ENCODE results near the gene ZNF326. TPM values are rescaled to one million over a fixed set of nuclear protein-coding genes. Genes with fewer than 3 reads are reported as not detected.
"Not testable (repeated sequence)": the region's sequence is repeated elsewhere in the genome, so short reads cannot be mapped to it uniquely, and the experiment has no call there.

ZNF326 gene
- total RNA-seq, 8 experiments from 2014 or later = 18.6 to 45.4 (median 32.4) TPM

GRCh38 chr1:90023691-90024090 is 28.8 kb downstream of the ZNF326 start:
- in situ Hi-C loops (cut with MboI; ENCODE audit: low pct_unique_long_range_greater_than_20kb in 2 of 9, low sequenced_read_pairs in 9 of 9, unreplicated experiment in 9 of 9) = no loop called here
- Histone ChIP-seq H3K4me1 (replicated peaks in 1 of 2) (no peaks in the 10 kb centered on the region), H3K27ac (no peak overlapping the region), H3K4me3 (no peak overlapping the region)
- ATAC-seq (replicated peaks in 6 of 8) = no peak
- 80 to 100% (median 100%) methylated on average over 1 of the region's 1 CpG; no CpG with 5 or more reads in 3 of the 10 experiments for WGBS, 10 experiments

GRCh38 chr1:90027281-90027680 is 32.4 kb downstream of the ZNF326 start:
- WGBS, 10 experiments = 60 to 100% (median 90%) methylated on average over 1 of the region's 1 CpG; no CpG with 5 or more reads in 1 of the 10 experiments
- no peak overlapping the region for H3K4me3 ChIP-seq
- H3K4me1 ChIP-seq (replicated peaks in 1 of 2) = no peaks in the 10 kb centered on the region
- in situ Hi-C loops (cut with MboI; ENCODE audit: low pct_unique_long_range_greater_than_20kb in 2 of 9, low sequenced_read_pairs in 9 of 9, unreplicated experiment in 9 of 9) = no loop called here
- ATAC-seq (replicated peaks in 6 of 8) = no peak
- H3K27ac ChIP-seq = no peak overlapping the region

GRCh38 chr1:90039652-90040051 is 44.7 kb downstream of the ZNF326 start:
- Histone ChIP-seq H3K4me3 (no peak overlapping the region), H3K4me1 (replicated peaks in 1 of 2) (no peaks in the 10 kb centered on the region), H3K27ac (no peak overlapping the region)
- peak in 1 of 8 experiments; percentile 71 for ATAC-seq (replicated peaks in 6 of 8)
- 0 to 93% (median 67%) methylated on average over 1 to 3 of the region's 3 CpGs for WGBS, 10 experiments
- in situ Hi-C loops (cut with MboI; ENCODE audit: low pct_unique_long_range_greater_than_20kb in 2 of 9, low sequenced_read_pairs in 9 of 9, unreplicated experiment in 9 of 9) = no loop called here

GRCh38 chr1:90043586-90043985 is 48.7 kb downstream of the ZNF326 start:
- H3K4me1 ChIP-seq (replicated peaks in 1 of 2) = peaks cover 0 to 3% of the 10 kb centered on the region in 2 donors
- 78 to 98% (median 90%) methylated on average over 3 to 4 of the region's 4 CpGs; no CpG with 5 or more reads in 2 of the 10 experiments for WGBS, 10 experiments
- ATAC-seq (replicated peaks in 6 of 8) = no peak
- in situ Hi-C loops (cut with MboI; ENCODE audit: low pct_unique_long_range_greater_than_20kb in 2 of 9, low sequenced_read_pairs in 9 of 9, unreplicated experiment in 9 of 9) = no loop called here
- H3K4me3 ChIP-seq = no peak overlapping the region
- no peak overlapping the region for H3K27ac ChIP-seq

DNA sequence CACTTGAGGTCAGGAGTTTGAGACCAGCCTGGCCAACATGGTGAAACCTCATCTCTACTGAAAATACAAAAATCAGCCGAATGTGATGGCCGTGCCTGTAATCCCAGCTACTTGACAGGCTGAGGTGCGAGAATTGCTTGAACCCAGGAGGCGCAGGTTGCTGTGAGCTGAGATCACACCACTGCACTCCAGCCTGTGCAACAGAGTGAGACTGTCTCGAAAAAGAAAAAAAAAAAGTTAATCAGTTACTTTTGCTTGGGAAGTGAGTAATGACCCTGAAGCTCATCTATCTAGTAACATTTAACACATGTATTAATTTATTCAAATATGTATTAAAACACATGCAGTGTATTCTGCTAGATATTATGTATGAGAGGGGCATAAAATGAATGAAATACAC is 49.4 kb downstream of the ZNF326 start:
- Histone ChIP-seq H3K27ac (no peak overlapping the region), H3K4me1 (replicated peaks in 1 of 2) (peaks cover 0 to 3% of the 10 kb centered on the region in 2 donors), H3K4me3 (no peak overlapping the region)
- in situ Hi-C loops (cut with MboI; ENCODE audit: low pct_unique_long_range_greater_than_20kb in 2 of 9, low sequenced_read_pairs in 9 of 9, unreplicated experiment in 9 of 9) = no loop called here
- WGBS, 10 experiments = 40 to 100% (median 80%) methylated on average over 1 to 4 of the region's 5 CpGs; no CpG with 5 or more reads in 4 of the 10 experiments
- ATAC-seq (replicated peaks in 6 of 8) = no peak

- Histone ChIP-seq H3K4me1 (replicated peaks in 1 of 2) (peaks cover 0 to 3% of the 10 kb centered on the region in 2 donors), H3K4me3 (no peak overlapping the region), H3K27ac (no peak overlapping the region)
- peak in 3 of 8 experiments; percentile 54 to 73 (median 64) for ATAC-seq (replicated peaks in 6 of 8)
- WGBS, 10 experiments = 0 to 40% (median 13%) methylated on average over 1 to 2 of the region's 2 CpGs; no CpG with 5 or more reads in 2 of the 10 experiments
- in situ Hi-C loops (cut with MboI; ENCODE audit: low pct_unique_long_range_greater_than_20kb in 2 of 9, low sequenced_read_pairs in 9 of 9, unreplicated experiment in 9 of 9) = no loop called here
Measured at GRCh38 chr1:90045853-90046563, 51.1 kb downstream of the ZNF326 start.

GRCh38 chr1:90046635-90047034 is 51.7 kb downstream of the ZNF326 start:
- Histone ChIP-seq H3K4me3 (no peak overlapping the region), H3K4me1 (replicated peaks in 1 of 2) (peaks cover 0 to 3% of the 10 kb centered on the region in 2 donors), H3K27ac (no peak overlapping the region)
- peak in 1 of 8 experiments; percentile 48 for ATAC-seq (replicated peaks in 6 of 8)
- 33 to 100% (median 80%) methylated on average over 1 to 3 of the region's 3 CpGs; no CpG with 5 or more reads in 2 of the 10 experiments for WGBS, 10 experiments
- in situ Hi-C loops (cut with MboI; ENCODE audit: low pct_unique_long_range_greater_than_20kb in 2 of 9, low sequenced_read_pairs in 9 of 9, unreplicated experiment in 9 of 9) = no loop called here

GRCh38 chr1:90048043-90048442 is 53.1 kb downstream of the ZNF326 start:
- no peak overlapping the region for H3K4me3 ChIP-seq
- H3K27ac ChIP-seq = no peak overlapping the region
- in situ Hi-C loops (cut with MboI; ENCODE audit: low pct_unique_long_range_greater_than_20kb in 2 of 9, low sequenced_read_pairs in 9 of 9, unreplicated experiment in 9 of 9) = no loop called here
- WGBS, 10 experiments = 0 to 93% (median 77%) methylated on average over 1 to 5 of the region's 5 CpGs; no CpG with 5 or more reads in 1 of the 10 experiments
- H3K4me1 ChIP-seq (replicated peaks in 1 of 2) = peaks cover 0 to 3% of the 10 kb centered on the region in 2 donors
- ATAC-seq (replicated peaks in 6 of 8) = peak in 3 of 8 experiments; percentile 35 to 63 (median 58)

DNA sequence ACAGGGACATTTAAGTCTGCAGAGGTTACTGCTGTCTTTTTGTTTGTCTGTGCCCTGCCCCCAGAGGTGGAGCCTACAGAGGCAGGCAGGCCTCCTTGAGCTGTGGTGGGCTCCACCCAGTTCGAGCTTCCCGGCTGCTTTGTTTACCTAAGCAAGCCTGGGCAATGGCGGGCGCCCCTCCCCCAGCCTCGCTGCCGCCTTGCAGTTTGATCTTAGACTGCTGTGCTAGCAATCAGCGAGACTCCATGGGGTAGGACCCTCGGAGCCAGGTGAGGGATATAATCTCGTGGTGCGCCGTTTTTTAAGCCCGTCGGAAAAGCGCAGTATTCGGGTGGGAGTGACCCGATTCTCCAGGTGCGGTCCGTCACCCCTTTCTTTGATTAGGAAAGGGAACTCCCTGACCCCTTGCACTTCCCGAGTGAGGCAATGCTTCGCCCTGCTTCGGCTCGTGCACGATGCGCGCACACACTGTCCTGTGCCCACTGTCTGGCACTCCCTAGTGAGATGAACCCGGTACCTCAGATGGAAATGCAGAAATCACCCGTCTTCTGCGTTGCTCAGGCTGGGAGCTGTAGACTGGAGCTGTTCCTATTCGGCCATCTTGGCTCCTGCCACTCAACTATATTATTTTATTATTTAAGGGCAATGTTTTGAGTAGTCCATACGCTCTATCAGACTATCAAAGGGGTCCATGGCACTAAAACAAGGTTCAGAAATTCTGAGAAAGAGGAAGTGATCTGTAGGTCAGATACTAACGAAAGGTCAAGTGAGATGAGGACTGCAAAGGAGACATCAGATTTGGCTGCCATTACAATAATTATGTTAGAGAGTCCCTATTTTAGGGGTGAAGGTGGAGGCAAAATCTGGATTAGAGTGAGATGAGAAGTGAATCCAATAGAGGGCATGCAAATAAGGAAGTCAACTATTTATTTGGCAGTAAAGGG is 68.1 kb downstream of the ZNF326 start:
- ATAC-seq (replicated peaks in 6 of 8); H3K27ac ChIP-seq; H3K4me3 ChIP-seq; H3K4me1 ChIP-seq (replicated peaks in 1 of 2); in situ Hi-C loops (cut with MboI; ENCODE audit: low pct_unique_long_range_greater_than_20kb in 2 of 9, low sequenced_read_pairs in 9 of 9, unreplicated experiment in 9 of 9): not testable (repeated sequence)
- 66 to 100% (median 84%) methylated on average over 1 to 18 of the region's 31 CpGs; no CpG with 5 or more reads in 1 of the 10 experiments for WGBS, 10 experiments

GRCh38 chr1:90064109-90064508 is 69.2 kb downstream of the ZNF326 start:
- 0 to 88% (median 76%) methylated on average over 1 to 6 of the region's 6 CpGs; no CpG with 5 or more reads in 3 of the 10 experiments for WGBS, 10 experiments
- H3K27ac ChIP-seq; H3K4me1 ChIP-seq (replicated peaks in 1 of 2); H3K4me3 ChIP-seq; ATAC-seq (replicated peaks in 6 of 8); in situ Hi-C loops (cut with MboI; ENCODE audit: low pct_unique_long_range_greater_than_20kb in 2 of 9, low sequenced_read_pairs in 9 of 9, unreplicated experiment in 9 of 9): not testable (repeated sequence)

GRCh38 chr1:90067194-90067931 is 72.5 kb downstream of the ZNF326 start:
- in situ Hi-C loops (cut with MboI; ENCODE audit: low pct_unique_long_range_greater_than_20kb in 2 of 9, low sequenced_read_pairs in 9 of 9, unreplicated experiment in 9 of 9) = no loop called here
- H3K4me3 ChIP-seq = no peak overlapping the region
- no peak overlapping the region for H3K27ac ChIP-seq
- no peak for ATAC-seq (replicated peaks in 6 of 8)
- 0 to 100% (median 53%) methylated on average over 1 to 3 of the region's 3 CpGs; no CpG with 5 or more reads in 1 of the 10 experiments for WGBS, 10 experiments
- H3K4me1 ChIP-seq (replicated peaks in 1 of 2) = peaks cover 0 to 5% of the 10 kb centered on the region in 2 donors

DNA sequence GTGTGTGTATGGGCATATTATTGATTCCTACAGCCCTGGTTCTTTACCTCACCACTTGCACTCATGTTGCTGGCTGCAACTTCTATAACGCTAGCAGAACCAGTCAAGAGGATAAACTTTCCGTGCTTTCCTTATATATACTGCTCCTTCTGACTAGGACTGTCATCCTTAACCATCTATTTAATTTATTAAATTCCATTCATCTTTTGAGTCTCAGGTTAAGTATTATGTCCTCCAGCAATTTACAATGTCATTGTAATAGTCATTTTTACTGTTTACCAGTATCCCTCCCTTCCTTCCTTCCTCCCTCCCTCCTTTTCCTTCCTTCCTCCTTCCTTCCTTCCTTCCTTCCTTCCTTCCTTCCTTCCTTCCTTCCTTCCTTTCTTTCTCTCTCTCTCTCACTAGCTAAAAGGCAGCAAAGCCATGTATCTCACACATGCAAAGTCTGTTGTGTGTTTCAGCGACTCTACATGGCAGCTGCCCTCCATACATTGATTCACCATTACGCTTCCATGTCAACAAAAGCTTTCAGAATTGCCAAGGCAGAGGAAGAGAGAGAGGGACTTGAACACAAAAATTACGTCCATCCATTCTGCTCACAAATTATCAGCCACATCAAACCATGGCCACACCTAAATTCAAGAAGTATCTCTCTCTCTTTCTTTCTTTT is 73.8 kb downstream of the ZNF326 start:
- no peak for ATAC-seq (replicated peaks in 6 of 8)
- in situ Hi-C loops (cut with MboI; ENCODE audit: low pct_unique_long_range_greater_than_20kb in 2 of 9, low sequenced_read_pairs in 9 of 9, unreplicated experiment in 9 of 9) = no loop called here
- no peak overlapping the region for H3K27ac ChIP-seq
- no peak overlapping the region for H3K4me3 ChIP-seq
- peaks cover 0 to 5% of the 10 kb centered on the region in 2 donors for H3K4me1 ChIP-seq (replicated peaks in 1 of 2)
- 56 to 100% (median 90%) methylated on average over 2 to 5 of the region's 5 CpGs; no CpG with 5 or more reads in 1 of the 10 experiments for whole genome bisulfite sequencing, 10 experiments
